Amniotic epithelial cell (primary cell): ENCODE data around the gene KIAA1217.

Experiments
- DNase-seq: peaks from one replicate; pipeline ENCODE4 v3.0.0-alpha.2; 2010; ENCODE audit warnings: low read depth

Gene KIAA1217

DNA sequence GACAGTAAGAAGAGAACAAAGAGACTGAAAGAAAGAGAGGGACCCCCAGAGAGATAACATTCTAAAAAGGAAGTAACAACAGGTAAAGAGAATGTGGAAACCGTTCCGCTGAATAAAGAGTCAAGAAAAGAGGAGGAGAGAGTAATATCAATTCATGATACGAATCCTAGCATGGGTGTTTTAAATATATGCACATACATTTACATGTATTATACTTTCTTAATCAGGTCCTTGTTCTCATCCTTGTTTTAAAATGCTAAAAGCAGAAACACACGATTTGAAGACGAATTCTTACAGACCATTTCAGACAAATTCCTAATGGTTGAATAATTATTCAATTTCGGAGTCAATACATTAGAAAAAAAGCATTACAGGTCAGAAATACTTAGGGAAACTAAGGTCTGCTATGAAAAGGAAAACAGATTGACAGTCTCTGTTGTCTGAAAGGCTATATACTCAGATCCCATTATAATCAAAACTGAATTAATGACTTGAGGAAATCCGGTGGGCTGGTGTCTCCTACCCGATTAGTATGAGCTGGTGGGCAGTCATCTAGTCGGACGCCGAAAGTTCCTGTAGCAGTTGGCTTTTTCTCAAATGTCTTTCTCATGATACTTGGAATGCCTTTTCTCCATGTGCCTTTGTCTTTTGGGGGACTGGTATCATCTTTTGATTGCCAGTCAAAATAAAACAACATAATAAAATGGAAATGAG lies 387.4 kb downstream of the KIAA1217 start:
- DNase-seq: no peak

DNA sequence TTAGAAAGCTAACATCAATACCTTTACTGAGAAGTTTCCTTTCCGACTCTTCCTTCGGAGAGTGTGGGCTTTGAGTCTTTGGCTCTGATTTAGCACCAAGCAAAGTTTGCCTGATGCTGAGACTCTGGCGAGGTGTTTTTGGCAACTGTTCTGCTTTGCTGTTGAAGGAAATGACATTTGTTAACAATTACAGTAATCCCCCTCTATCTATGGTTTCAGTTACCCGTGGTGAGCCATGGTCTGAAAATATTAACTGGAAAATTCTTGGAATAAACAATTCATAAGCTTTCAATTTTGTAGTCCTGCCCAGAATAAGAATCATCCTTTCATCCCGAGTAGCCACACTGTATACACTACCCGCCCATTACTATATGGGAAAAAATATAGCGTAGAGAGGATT lies 388.5 kb downstream of the KIAA1217 start:
- no peak for DNase-seq
